ENCODE data around the gene PACRG.

The PACRG gene

GRCh38 chr6:162942866-162943265 is 215.1 kb downstream of the PACRG start:
- H3K4me2 ChIP-seq (ENCODE audit: low read depth, low read length, poor library complexity, severe bottlenecking), result no peak overlapping the region
- H3K36me3 ChIP-seq (ENCODE audit: low read length), result no peaks in the 10 kb centered on the region
- H3K27ac ChIP-seq (ENCODE audit: low read depth, low read length), result no peak overlapping the region
- no peaks in the 10 kb centered on the region for H4K20me1 ChIP-seq (ENCODE audit: low read depth, low read length)
- no peak overlapping the region for H2AFZ ChIP-seq (ENCODE audit: low read depth, low read length, severe bottlenecking)
- no peak overlapping the region for H3K9ac ChIP-seq (ENCODE audit: low read length)
- no peaks in the 10 kb centered on the region for H3K79me2 ChIP-seq (ENCODE audit: insufficient read depth, low read length)
- no peak overlapping the region for H3K4me3 ChIP-seq (ENCODE audit: insufficient read depth, low read length, poor library complexity, severe bottlenecking)
- no peaks in the 10 kb centered on the region for H3K9me3 ChIP-seq (ENCODE audit: insufficient read depth, low read length)
- H3F3A ChIP-seq (ENCODE audit: insufficient read depth), result no peaks in the 10 kb centered on the region
- H3K9me2 ChIP-seq (replicated peaks; ENCODE audit: insufficient read depth, low read length), result no peaks in the 10 kb centered on the region
- TF ChIP-seq EZH2phosphoT487 (conservative IDR thresholded peaks at IDR 0.05; ENCODE audit: low read length), result no peak
- TF ChIP-seq CTCF (IDR thresholded peaks at IDR 0.05; ENCODE audit: insufficient read depth, low read length, poor library complexity, severe bottlenecking), result no peak
- H3K27me3 ChIP-seq (ENCODE audit: low read length), result no peaks in the 10 kb centered on the region

GRCh38 chr6:162943369-162943768 is 215.6 kb downstream of the PACRG start:
- Histone ChIP-seq H3K9me2 (replicated peaks; ENCODE audit: insufficient read depth, low read length) (no peaks in the 10 kb centered on the region), H3K4me3 (ENCODE audit: insufficient read depth, low read length, poor library complexity, severe bottlenecking) (no peak overlapping the region), H3K9ac (ENCODE audit: low read length) (no peak overlapping the region), H3K4me2 (ENCODE audit: low read depth, low read length, poor library complexity, severe bottlenecking) (no peak overlapping the region), H3K79me2 (ENCODE audit: insufficient read depth, low read length) (no peaks in the 10 kb centered on the region), H4K20me1 (ENCODE audit: low read depth, low read length) (no peaks in the 10 kb centered on the region), H3K9me3 (ENCODE audit: insufficient read depth, low read length) (no peaks in the 10 kb centered on the region), H3K27ac (ENCODE audit: low read depth, low read length) (no peak overlapping the region), H3F3A (ENCODE audit: insufficient read depth) (no peaks in the 10 kb centered on the region), H3K36me3 (ENCODE audit: low read length) (no peaks in the 10 kb centered on the region), H2AFZ (ENCODE audit: low read depth, low read length, severe bottlenecking) (no peak overlapping the region), H3K27me3 (ENCODE audit: low read length) (no peaks in the 10 kb centered on the region)
- no peak for TF ChIP-seq EZH2phosphoT487 (conservative IDR thresholded peaks at IDR 0.05; ENCODE audit: low read length)
- no peak for TF ChIP-seq CTCF (IDR thresholded peaks at IDR 0.05; ENCODE audit: insufficient read depth, low read length, poor library complexity, severe bottlenecking)

- Histone ChIP-seq H3K27ac (ENCODE audit: low read depth, low read length) (no peak overlapping the region), H3K4me2 (ENCODE audit: low read depth, low read length, poor library complexity, severe bottlenecking) (no peak overlapping the region), H4K20me1 (ENCODE audit: low read depth, low read length) (no peaks in the 10 kb centered on the region), H3K36me3 (ENCODE audit: low read length) (no peaks in the 10 kb centered on the region), H3K9ac (ENCODE audit: low read length) (no peak overlapping the region), H3K4me3 (ENCODE audit: insufficient read depth, low read length, poor library complexity, severe bottlenecking) (no peak overlapping the region), H3F3A (ENCODE audit: insufficient read depth) (no peaks in the 10 kb centered on the region), H3K9me3 (ENCODE audit: insufficient read depth, low read length) (no peaks in the 10 kb centered on the region), H3K27me3 (ENCODE audit: low read length) (no peaks in the 10 kb centered on the region), H2AFZ (ENCODE audit: low read depth, low read length, severe bottlenecking) (no peak overlapping the region), H3K79me2 (ENCODE audit: insufficient read depth, low read length) (no peaks in the 10 kb centered on the region), H3K9me2 (replicated peaks; ENCODE audit: insufficient read depth, low read length) (no peaks in the 10 kb centered on the region)
- no peak for TF ChIP-seq CTCF (IDR thresholded peaks at IDR 0.05; ENCODE audit: insufficient read depth, low read length, poor library complexity, severe bottlenecking)
- TF ChIP-seq EZH2phosphoT487 (conservative IDR thresholded peaks at IDR 0.05; ENCODE audit: low read length), result no peak
Observed at GRCh38 chr6:162951164-162951743, 223.5 kb downstream of the PACRG start.
